Amygdala (tissue), 56 donors: ENCODE results near the gene FNDC3A.
"Not testable (repeated sequence)": the region's sequence is repeated elsewhere in the genome, so short reads cannot be mapped to it uniquely, and the experiment has no call there.

Experiments
- DNase-seq, 56 donors: peaks; one replicate each; lab custom pipeline; 2025; lab: John Stamatoyannopoulos, UW

FNDC3A gene

GRCh38 chr13:49030213-49030612 lies 54.5 kb downstream of the FNDC3A start:
- no peak for DNase-seq

- DNase-seq: no peak
These were observed 65.2 kb downstream of the FNDC3A start for GRCh38 chr13:49040872-49041271.

GRCh38 chr13:49042476-49042875 lies 66.8 kb downstream of the FNDC3A start:
- DNase-seq: no peak

DNA sequence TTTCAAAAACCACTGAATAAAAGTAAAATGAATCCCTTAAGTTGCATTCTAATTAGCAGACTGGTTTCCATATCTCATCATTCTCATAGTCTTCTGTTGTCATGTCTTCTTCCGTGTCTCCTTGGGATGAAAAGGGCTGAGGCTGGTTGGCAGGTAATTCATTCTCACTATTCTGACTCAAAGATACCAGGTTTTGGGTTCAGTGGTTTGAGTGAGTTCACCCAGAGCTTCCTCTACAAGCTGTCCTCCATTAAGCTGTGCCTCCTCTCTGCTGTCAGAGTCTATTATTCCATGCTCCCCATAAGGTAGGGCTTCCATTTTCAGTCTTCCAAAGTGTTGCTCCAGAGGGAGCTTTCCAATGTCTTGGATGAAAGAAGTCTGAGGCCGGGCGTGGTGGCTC lies 68.3 kb downstream of the FNDC3A start:
- DNase-seq: no peak

GRCh38 chr13:49044836-49045235 lies 69.1 kb downstream of the FNDC3A start:
- DNase-seq: no peak

DNA sequence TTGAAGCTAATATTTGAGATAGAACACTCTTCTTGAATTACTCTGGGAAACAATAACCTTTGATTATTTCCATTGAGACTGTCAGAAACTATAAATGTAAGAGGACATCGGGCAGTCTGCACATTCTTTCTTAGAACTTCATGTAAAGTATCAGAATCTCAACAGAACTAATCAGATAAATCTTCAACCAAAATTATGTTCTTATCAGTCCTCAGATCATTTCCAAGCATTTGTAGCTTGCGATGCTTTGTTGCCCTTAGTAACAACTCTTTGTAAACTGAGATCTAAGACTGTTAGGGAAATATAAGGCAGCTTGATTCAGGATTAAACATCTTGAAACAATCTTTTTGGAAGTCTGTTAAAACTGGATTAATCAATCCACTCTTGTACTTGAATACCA lies 70.3 kb downstream of the FNDC3A start:
- no peak for DNase-seq

DNA sequence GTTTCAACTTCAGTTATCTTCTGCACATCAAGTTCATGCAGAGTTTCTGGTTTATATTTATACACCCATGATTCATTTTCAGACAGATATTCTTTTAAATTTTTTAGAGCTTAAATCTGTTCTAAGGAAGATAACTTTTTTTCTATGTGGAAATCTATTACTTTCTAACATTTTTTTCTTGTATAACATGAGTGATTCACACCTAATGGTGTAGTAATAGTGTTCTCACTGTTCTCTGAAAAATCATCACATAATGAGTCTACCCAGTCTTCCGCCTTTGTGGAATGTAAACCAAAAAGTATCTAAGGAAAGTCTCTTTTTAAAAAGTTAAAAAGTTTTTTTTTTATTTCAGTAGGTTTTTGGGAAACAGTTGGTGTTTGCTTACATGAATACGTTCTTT lies 70.8 kb downstream of the FNDC3A start:
- no peak for DNase-seq

- no peak for DNase-seq
These were observed 77.1 kb downstream of the FNDC3A start for GRCh38 chr13:49052813-49053212.

GRCh38 chr13:49053215-49053614 lies 77.5 kb downstream of the FNDC3A start:
- DNase-seq: no peak

- no peak for DNase-seq
These were observed 78.2 kb downstream of the FNDC3A start for GRCh38 chr13:49053906-49054305.

GRCh38 chr13:49055021-49055420 lies 79.3 kb downstream of the FNDC3A start:
- no peak for DNase-seq

DNA sequence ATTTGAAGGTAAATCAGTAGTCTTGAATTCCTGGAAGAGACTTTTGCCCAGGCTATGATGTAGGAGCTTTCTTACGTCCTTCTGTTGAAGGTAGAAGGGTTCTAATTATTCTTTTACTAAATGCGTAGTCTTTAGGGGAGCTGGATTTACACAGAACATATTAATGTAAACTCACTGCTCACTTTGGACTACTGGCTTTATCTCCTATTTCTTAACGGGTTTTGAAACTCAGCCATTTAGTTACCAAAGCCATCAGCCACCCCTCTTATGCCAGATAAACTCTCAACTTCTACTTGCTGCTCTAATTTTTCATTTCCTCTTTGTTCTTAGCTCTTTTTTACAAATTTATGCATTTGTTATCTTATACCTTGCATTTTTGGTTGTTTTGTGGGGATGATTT lies 81.5 kb downstream of the FNDC3A start:
- DNase-seq: no peak

DNA sequence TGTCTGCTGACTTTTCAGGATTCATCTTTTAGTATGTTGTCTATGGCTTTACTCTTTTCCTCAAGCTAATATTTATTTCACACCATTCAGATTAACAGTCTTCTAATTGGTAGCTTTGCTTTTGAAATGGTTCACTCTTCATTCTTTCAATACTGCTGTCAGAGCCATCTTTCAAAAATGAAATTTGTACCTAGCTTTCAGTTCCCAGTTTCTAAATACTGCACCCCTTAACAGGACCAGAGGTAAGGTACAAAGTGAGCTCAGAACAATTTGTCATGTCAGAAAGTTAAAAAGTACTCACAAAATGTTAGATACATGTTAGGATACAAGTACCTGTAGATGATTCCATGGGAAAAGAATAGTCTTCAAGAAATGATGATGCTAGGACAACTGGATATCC lies 83.0 kb downstream of the FNDC3A start:
- no peak for DNase-seq

DNA sequence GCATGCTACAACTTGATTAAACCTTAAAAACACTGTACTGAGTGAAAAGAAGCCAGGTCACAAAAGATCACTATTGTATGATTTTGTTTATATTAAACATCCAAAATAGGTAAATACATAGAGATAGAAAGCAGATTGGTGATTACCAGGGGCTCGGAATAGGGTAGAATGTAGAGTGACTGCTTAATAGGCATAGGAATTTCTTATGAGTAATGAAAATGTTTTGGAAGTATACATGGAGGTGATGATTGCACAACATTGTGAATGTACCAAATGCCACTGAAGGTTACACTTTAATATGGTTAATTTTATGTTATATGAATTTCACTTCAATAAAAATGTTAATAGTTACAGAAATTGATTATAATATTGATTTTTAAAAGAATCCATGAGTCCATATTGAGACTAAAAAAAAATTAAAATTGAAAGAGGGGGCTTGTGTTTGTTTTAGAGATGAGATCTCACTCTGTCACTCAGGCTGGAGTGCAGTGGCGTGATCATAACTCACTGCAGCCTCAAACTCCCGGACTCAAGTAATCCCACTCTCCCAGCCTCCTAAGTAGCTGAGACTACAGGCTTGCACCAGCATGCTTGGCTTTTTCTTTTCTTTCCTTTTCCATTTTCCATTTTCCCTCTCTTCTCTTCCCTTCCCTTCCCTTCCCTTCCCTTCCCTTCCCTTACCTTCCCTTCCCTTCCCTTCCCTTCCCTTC lies 85.1 kb downstream of the FNDC3A start:
- no peak for DNase-seq

GRCh38 chr13:49061388-49061752 lies 85.7 kb downstream of the FNDC3A start:
- not testable (repeated sequence) for DNase-seq

- no peak for DNase-seq
These were observed 86.7 kb downstream of the FNDC3A start for GRCh38 chr13:49062297-49062896.

GRCh38 chr13:49063011-49063410 lies 87.3 kb downstream of the FNDC3A start:
- DNase-seq: no peak

DNA sequence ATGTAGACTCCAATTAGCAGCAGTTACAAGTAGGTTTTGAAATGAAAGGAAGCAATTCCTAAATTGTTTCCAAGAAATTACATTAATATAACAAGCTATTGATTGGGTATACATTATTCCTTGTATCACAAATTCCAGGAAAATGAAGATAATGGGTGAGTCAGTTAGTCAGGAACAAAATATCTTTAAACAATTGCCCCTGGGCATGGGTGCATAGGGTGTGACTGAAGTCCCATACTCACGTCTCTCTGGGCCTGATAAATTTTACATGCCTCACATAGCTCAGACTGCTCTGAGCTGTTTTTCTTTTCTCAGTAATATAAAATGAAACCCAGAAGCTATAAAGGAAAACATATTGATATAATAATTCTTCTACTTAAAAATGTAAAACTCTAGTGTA lies 87.8 kb downstream of the FNDC3A start:
- DNase-seq: no peak

- no peak for DNase-seq
These were observed 88.8 kb downstream of the FNDC3A start for GRCh38 chr13:49064476-49064875.

DNA sequence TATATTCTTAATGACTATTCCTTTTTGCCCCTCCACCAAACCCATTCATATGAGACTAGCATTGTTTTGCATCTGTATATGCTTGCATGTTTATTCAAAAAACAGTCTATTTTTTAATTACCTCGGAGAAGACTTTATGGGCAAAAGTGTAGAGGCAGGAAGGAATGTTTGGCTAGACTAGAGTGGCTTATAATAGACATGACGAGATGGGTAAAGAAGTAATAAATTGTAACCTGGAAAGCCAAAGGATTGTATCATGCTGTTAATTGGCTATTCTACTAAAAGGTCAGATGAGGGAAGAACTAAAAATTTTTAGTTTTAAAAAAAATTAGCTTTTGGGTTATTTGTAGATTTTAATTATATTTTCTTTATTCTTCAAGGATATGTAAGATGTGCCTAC lies 91.1 kb downstream of the FNDC3A start:
- DNase-seq: no peak

DNA sequence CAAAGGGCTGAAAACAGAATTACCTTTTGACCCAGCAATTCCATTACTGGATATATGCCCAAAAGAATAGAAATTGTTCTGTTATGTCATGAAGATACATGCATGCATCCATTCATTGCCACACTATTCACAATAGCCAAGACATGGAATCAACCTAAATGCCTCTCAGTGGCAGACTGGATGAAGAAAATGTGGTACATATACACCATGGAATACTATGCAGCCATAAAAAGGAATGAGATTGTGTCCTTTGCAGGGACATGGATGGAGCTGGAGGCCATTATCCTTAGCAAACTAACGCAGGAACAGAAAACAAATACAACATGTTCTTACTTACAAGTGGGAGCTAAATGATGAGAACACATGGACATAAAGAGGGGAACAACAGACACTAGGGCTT lies 92.8 kb downstream of the FNDC3A start:
- not testable (repeated sequence) for DNase-seq

DNA sequence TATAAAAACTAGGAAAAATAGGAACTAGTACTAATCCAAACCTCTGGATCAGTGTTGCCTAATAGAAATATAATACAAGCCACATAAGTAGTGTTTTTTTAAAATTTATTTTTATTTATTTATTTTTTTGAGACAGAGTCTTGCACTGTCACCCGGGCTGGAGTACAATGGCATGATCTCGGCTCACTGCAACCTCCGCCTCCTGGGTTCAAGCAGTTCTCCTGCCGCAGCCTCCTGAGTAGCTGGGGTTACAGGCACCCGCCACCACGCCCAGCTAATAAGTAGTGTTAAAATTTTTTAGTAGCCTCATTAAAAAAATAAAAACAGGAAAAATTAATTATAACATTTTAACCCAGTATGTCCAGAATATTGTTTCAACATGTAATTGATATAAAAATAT lies 94.3 kb downstream of the FNDC3A start:
- DNase-seq: not testable (repeated sequence)
